Neural progenitor cell (in vitro differentiated cells): ENCODE measurements around the gene ARHGAP24. TPM values are rescaled to one million over a fixed set of nuclear protein-coding genes. Genes with fewer than 3 reads are reported as not detected.

Experiments
- DNase-seq: peaks from one replicate; pipeline ENCODE4 v3.0.0-alpha.2; 2016; ENCODE audit warnings: low spot score
- H2AFZ ChIP-seq: fragments of 200-600 bp; sonication (generic); replicated peaks from 2 replicates; pipeline ENCODE4 v1.6.1; 2016; ENCODE audit warnings: antibody characterized with exemption
- H3F3A ChIP-seq: fragments of 200-600 bp; sonication (generic); 2 replicates; pipeline ENCODE4 v1.6.1; 2016; ENCODE audit warnings: antibody characterized with exemption, low read depth
- H3K27ac ChIP-seq: fragments of 200-600 bp; sonication (generic); 2 replicates; pipeline ENCODE4 v1.5.1; 2016; ENCODE audit warnings: mild to moderate bottlenecking
- H3K27me3 ChIP-seq: fragments of 200-600 bp; sonication (generic); 2 replicates; pipeline ENCODE4 v1.6.1; 2016; ENCODE audit warnings: mild to moderate bottlenecking, moderate library complexity
- H3K36me3 ChIP-seq: fragments of 200-600 bp; sonication (generic); 2 replicates; pipeline ENCODE4 v1.5.1; 2016
- H3K4me1 ChIP-seq: fragments of 200-600 bp; sonication (generic); 2 replicates; pipeline ENCODE4 v1.6.1; 2016; ENCODE audit warnings: mixed run types
- H3K4me2 ChIP-seq: fragments of 200-600 bp; sonication (generic); 2 replicates; pipeline ENCODE4 v1.6.1; 2016
- H3K4me3 ChIP-seq: fragments of 200-600 bp; sonication (generic); 2 replicates; pipeline ENCODE4 v1.5.1; 2016
- H3K79me2 ChIP-seq: fragments of 200-600 bp; sonication (generic); 2 replicates; pipeline ENCODE4 v1.6.1; 2016; ENCODE audit warnings: low read depth
- H3K9ac ChIP-seq: fragments of 200-600 bp; sonication (generic); 2 replicates; pipeline ENCODE4 v1.6.1; 2016
- H3K9me3 ChIP-seq: fragments of 200-600 bp; sonication (generic); 2 replicates; pipeline ENCODE4 v1.5.1; 2016; ENCODE audit warnings: low read depth
- H4K20me1 ChIP-seq: fragments of 200-600 bp; sonication (generic); 2 replicates; pipeline ENCODE4 v1.6.1; 2016; ENCODE audit warnings: low read depth
- H3K27ac Mint-ChIP-seq: 3 replicates; pipeline ENCODE4 v1.8.0; 2021; ENCODE audit warnings: mixed read lengths
- H3K27me3 Mint-ChIP-seq: 2 replicates; pipeline ENCODE4 v1.8.0; 2022; ENCODE audit warnings: low read depth, mild to moderate bottlenecking, inconsistent platforms, moderate library complexity, mixed read lengths; ENCODE audit not compliant: insufficient read depth
- H3K36me3 Mint-ChIP-seq: 3 replicates; pipeline ENCODE4 v1.8.0; 2021; ENCODE audit warnings: mixed read lengths
- H3K4me1 Mint-ChIP-seq: 3 replicates; pipeline ENCODE4 v1.8.0; 2021; ENCODE audit warnings: mixed read lengths
- H3K4me3 Mint-ChIP-seq: 3 replicates; pipeline ENCODE4 v1.8.0; 2021; ENCODE audit warnings: mild to moderate bottlenecking, moderate library complexity, mixed read lengths
- H3K9me3 Mint-ChIP-seq: 3 replicates; pipeline ENCODE4 v1.8.0; 2020; ENCODE audit warnings: mixed read lengths
- CTCF ChIP-seq: fragments of 200-600 bp; sonication (generic); IDR thresholded peaks from 2 replicates; pipeline ENCODE4 v1.5.1; 2017; ENCODE audit warnings: antibody characterized with exemption, mild to moderate bottlenecking
- EZH2 ChIP-seq: fragments of 200-600 bp; sonication (generic); IDR thresholded peaks from 2 replicates; pipeline ENCODE4 v1.6.1; 2017; ENCODE audit warnings: antibody characterized with exemption, mild to moderate bottlenecking, moderate library complexity
- EZH2phosphoT487 ChIP-seq: fragments of 200-600 bp; sonication (generic); IDR thresholded peaks from 2 replicates; pipeline ENCODE4 v1.6.1; 2017; ENCODE audit warnings: antibody characterized with exemption
- total RNA-seq: library from RNA; depleted of rRNA; stranded (reverse); fragments of >200 nt; gene quantifications from 2 replicates; pipeline ENCODE4 v1.2.3, GENCODE V29; 2015; ENCODE audit warnings: low replicate concordance

ARHGAP24 gene
- total RNA-seq, 1 donor from 2014 or later, result 2.2 TPM

- no peaks in the 10 kb centered on the region for H3K27me3 ChIP-seq
- no peak overlapping the region for H3K27ac ChIP-seq
- H3K4me3 ChIP-seq, result no peak overlapping the region
- DNase-seq, result no peak
- H3K4me1 Mint-ChIP-seq, result no peaks in the 10 kb centered on the region
- H2AFZ ChIP-seq, result no peak overlapping the region
- H3K79me2 ChIP-seq, result no peaks in the 10 kb centered on the region
- H3K4me3 Mint-ChIP-seq, result no peak overlapping the region
- H3K27me3 Mint-ChIP-seq, result peaks cover 3% of the 10 kb centered on the region
- H3K9me3 Mint-ChIP-seq, result no peaks in the 10 kb centered on the region
- no peaks in the 10 kb centered on the region for H3K4me1 ChIP-seq
- no peak overlapping the region for H3K4me2 ChIP-seq
- H3K36me3 Mint-ChIP-seq, result no peaks in the 10 kb centered on the region
- H4K20me1 ChIP-seq, result no peaks in the 10 kb centered on the region
- H3K9me3 ChIP-seq, result no peaks in the 10 kb centered on the region
- no peak overlapping the region for H3K27ac Mint-ChIP-seq
- TF ChIP-seq EZH2, result no peak
- TF ChIP-seq CTCF, result no peak
- TF ChIP-seq EZH2phosphoT487, result no peak
- H3F3A ChIP-seq, result no peaks in the 10 kb centered on the region
- H3K9ac ChIP-seq, result no peak overlapping the region
- no peaks in the 10 kb centered on the region for H3K36me3 ChIP-seq
Measured at GRCh38 chr4:85637778-85638177, 162.8 kb downstream of the ARHGAP24 start.

DNA sequence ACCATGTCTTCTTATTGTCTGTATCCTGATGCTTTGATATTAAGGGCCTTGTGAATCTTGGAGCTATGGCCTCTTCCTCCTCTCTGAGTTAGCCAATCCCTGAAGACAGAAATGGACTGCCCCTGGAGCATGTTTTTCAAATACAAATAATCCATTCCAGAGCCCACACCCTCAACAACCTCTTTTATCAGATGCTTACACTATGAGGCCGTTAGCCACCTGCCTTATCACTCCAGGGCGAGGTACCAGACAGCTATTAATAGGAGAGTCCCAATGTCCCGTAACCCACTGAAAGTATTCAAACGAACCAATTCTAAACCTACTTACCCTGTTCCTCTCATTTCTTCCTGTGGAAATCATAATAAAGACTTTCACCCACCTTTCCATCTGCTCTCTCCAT, 165.0 kb downstream of the ARHGAP24 start:
- H3K27ac ChIP-seq, result no peak overlapping the region
- TF ChIP-seq CTCF (no peak), EZH2phosphoT487 (no peak), EZH2 (no peak)
- H3K36me3 Mint-ChIP-seq, result no peaks in the 10 kb centered on the region
- no peaks in the 10 kb centered on the region for H3K9me3 Mint-ChIP-seq
- H3K9me3 ChIP-seq, result no peaks in the 10 kb centered on the region
- H3K36me3 ChIP-seq, result no peaks in the 10 kb centered on the region
- no peak overlapping the region for H2AFZ ChIP-seq
- no peak overlapping the region for H3K9ac ChIP-seq
- H3K4me1 ChIP-seq, result no peaks in the 10 kb centered on the region
- H3K4me3 Mint-ChIP-seq, result no peak overlapping the region
- H3K4me3 ChIP-seq, result no peak overlapping the region
- H3K27ac Mint-ChIP-seq, result no peak overlapping the region
- H3K27me3 ChIP-seq, result no peaks in the 10 kb centered on the region
- H3K27me3 Mint-ChIP-seq, result peaks cover 3% of the 10 kb centered on the region
- H3F3A ChIP-seq, result no peaks in the 10 kb centered on the region
- no peaks in the 10 kb centered on the region for H3K4me1 Mint-ChIP-seq
- DNase-seq, result no peak
- no peak overlapping the region for H3K4me2 ChIP-seq
- no peaks in the 10 kb centered on the region for H4K20me1 ChIP-seq
- no peaks in the 10 kb centered on the region for H3K79me2 ChIP-seq

- Histone ChIP-seq H3K9me3 (no peaks in the 10 kb centered on the region), H3K9ac (no peak overlapping the region), H2AFZ (no peak overlapping the region), H3K4me3 (no peak overlapping the region), H3K4me2 (no peak overlapping the region), H3K27ac (no peak overlapping the region), H3K36me3 (no peaks in the 10 kb centered on the region), H3K27me3 (no peaks in the 10 kb centered on the region), H3K4me1 (no peaks in the 10 kb centered on the region), H4K20me1 (no peaks in the 10 kb centered on the region), H3K79me2 (no peaks in the 10 kb centered on the region), H3F3A (no peaks in the 10 kb centered on the region)
- DNase-seq, result no peak
- Mint-ChIP-seq H3K36me3 (no peaks in the 10 kb centered on the region), H3K27me3 (peaks cover 3% of the 10 kb centered on the region), H3K9me3 (no peaks in the 10 kb centered on the region), H3K4me1 (no peaks in the 10 kb centered on the region), H3K4me3 (no peak overlapping the region), H3K27ac (no peak overlapping the region)
- TF ChIP-seq CTCF, result no peak
- TF ChIP-seq EZH2phosphoT487, result no peak
- no peak for TF ChIP-seq EZH2
Measured at GRCh38 chr4:85642356-85643100, 167.6 kb downstream of the ARHGAP24 start.
